Mucosa of descending colon (tissue), 3 donors: Measurements from ENCODE around the gene CD79B. TPM values are rescaled to one million over a fixed set of nuclear protein-coding genes. Genes with fewer than 3 reads are reported as not detected.
A peak's percentile ranks its signal among the peaks of the same experiment; 100 is the strongest.

Experiments used
- ATAC-seq: fragments of 200-7000 bp; cut with Tn5 transposase; one replicate; pipeline ENCODE4 v1.9.1; 2020; ENCODE audit warnings: mild to moderate bottlenecking, moderate library complexity
- DNase-seq, 3 donors: peaks; one replicate each; pipeline ENCODE4 v3.0.0-alpha.2; 2020
- H3K36me3 ChIP-seq: fragments of 200-600 bp; one replicate; pipeline ENCODE4 v1.8.0; 2021; ENCODE audit warnings: low read depth, mild to moderate bottlenecking
- H3K4me1 ChIP-seq: fragments of 200-600 bp; one replicate; pipeline ENCODE4 v1.8.0; 2021; ENCODE audit warnings: low read depth, mild to moderate bottlenecking
- H3K4me3 ChIP-seq: fragments of 200-600 bp; one replicate; pipeline ENCODE4 v1.8.0; 2021; ENCODE audit warnings: mild to moderate bottlenecking
- H3K9me3 ChIP-seq: fragments of 200-600 bp; one replicate; pipeline ENCODE4 v1.8.0; 2021; ENCODE audit warnings: mild to moderate bottlenecking
- CTCF ChIP-seq: fragments of 200-600 bp; IDR thresholded peaks from one replicate; pipeline ENCODE4 v1.8.0; 2022; ENCODE audit warnings: antibody characterized with exemption, mild to moderate bottlenecking
- intact Hi-C, 2 donors: fragments of 100-400 bp; cut with DNase I in 1 of 2; cut with micrococcal nuclease in 1 of 2; formaldehyde crosslinking; loops; one replicate each; pipeline versions ENCODE4 v1.11.0 to v1.11.1; 2022; cut with DNase I, micrococcal nuclease
- total RNA-seq, 3 donors: library from RNA; stranded (reverse); fragmentation: NEBNext Ultra II Directional in 2 of 3; extraction: Animal tissue kit (Norgen Biotek cat#: 25700) in 2 of 3; gene quantifications; one replicate each; pipeline versions ENCODE4 v1.2.1 to v1.2.4, GENCODE V29; 2021 to 2023
- donor health status: DM: no; HTN: no; CAD: no; lungs with moderate emphysema.
- donor health status: DM: no; HTN: no; CAD: no.
- donor health status: DM: no; HTN: yes; CAD: no.

Gene CD79B
- total RNA-seq, 3 donors from 2014 or later, result 0.70 to 2.4 (median 1.4) TPM

GRCh38 chr17:63966646-63967264 is 34.6 kb upstream of the CD79B start:
- no peak for TF ChIP-seq CTCF
- Histone ChIP-seq H3K4me1 (no peaks in the 10 kb centered on the region), H3K9me3 (no peaks in the 10 kb centered on the region), H3K4me3 (no peak overlapping the region), H3K36me3 (no peaks in the 10 kb centered on the region)
- peak; percentile 37 for ATAC-seq
- DNase-seq, result no peak
- intact Hi-C loops, result no loop called here

GRCh38 chr17:63963123-63963522 is 31.0 kb upstream of the CD79B start:
- H3K4me1 ChIP-seq, result peaks cover 7% of the 10 kb centered on the region
- H3K4me3 ChIP-seq, result no peak overlapping the region
- H3K9me3 ChIP-seq, result no peaks in the 10 kb centered on the region
- DNase-seq (no peak), ATAC-seq (no peak)
- no peak for TF ChIP-seq CTCF
- intact Hi-C loops, result no loop called here
- no peaks in the 10 kb centered on the region for H3K36me3 ChIP-seq

GRCh38 chr17:63962298-63962744 is 30.2 kb upstream of the CD79B start:
- TF ChIP-seq CTCF, result no peak
- no peak overlapping the region for H3K4me3 ChIP-seq
- ATAC-seq (no peak), DNase-seq (no peak)
- H3K36me3 ChIP-seq, result no peaks in the 10 kb centered on the region
- intact Hi-C loops, result no loop called here
- peaks cover 7% of the 10 kb centered on the region for H3K4me1 ChIP-seq
- H3K9me3 ChIP-seq, result no peaks in the 10 kb centered on the region

- intact Hi-C loops, result no loop called here
- peaks cover 7% of the 10 kb centered on the region for H3K4me1 ChIP-seq
- no peaks in the 10 kb centered on the region for H3K9me3 ChIP-seq
- H3K36me3 ChIP-seq, result no peaks in the 10 kb centered on the region
- DNase-seq, result peak; percentile 56 to 73 (median 63)
- peak; percentile 84 for ATAC-seq
- no peak overlapping the region for H3K4me3 ChIP-seq
- no peak for TF ChIP-seq CTCF
Measured at GRCh38 chr17:63961355-63962212, 29.5 kb upstream of the CD79B start.

- intact Hi-C loops, result no loop called here
- ATAC-seq (no peak), DNase-seq (no peak)
- Histone ChIP-seq H3K4me3 (no peak overlapping the region), H3K36me3 (no peaks in the 10 kb centered on the region), H3K4me1 (peaks cover 7% of the 10 kb centered on the region), H3K9me3 (no peaks in the 10 kb centered on the region)
- no peak for TF ChIP-seq CTCF
Measured at GRCh38 chr17:63960430-63960829, 28.3 kb upstream of the CD79B start.
